ENCODE results near the gene BCAP31.

- no peak for TF ChIP-seq CTCF (conservative IDR thresholded peaks at IDR 0.05; ENCODE audit: low read depth, low read length)
- no peak for TF ChIP-seq EZH2 (IDR thresholded peaks at IDR 0.05; ENCODE audit: low read length, unreplicated experiment)
- TF ChIP-seq EZH2phosphoT487 (IDR thresholded peaks at IDR 0.05; ENCODE audit: borderline replicate concordance, low read length) = no peak
These were observed 23.7 kb downstream of the BCAP31 start for GRCh38 chrX:153700376-153700945.

Measured in PC-3 (cell line).